ENCODE measurements around the gene IGFLR1.
"Not testable (repeated sequence)": the region's sequence is repeated elsewhere in the genome, so short reads cannot be mapped to it uniquely, and the experiment has no call there.

The IGFLR1 gene

GRCh38 chr19:35739275-35740107 lies 2.8 kb downstream of the IGFLR1 start:
- DNase-seq (ENCODE audit: low spot score), result no peak

- no peak for DNase-seq (ENCODE audit: low spot score)
Observed at GRCh38 chr19:35738887-35739229, 3.4 kb downstream of the IGFLR1 start.

- no peak for DNase-seq (ENCODE audit: low spot score)
Observed at GRCh38 chr19:35738021-35738886, 4.0 kb downstream of the IGFLR1 start.

- DNase-seq (ENCODE audit: low spot score), result peak; percentile 67
Observed at GRCh38 chr19:35736913-35737886, 5.1 kb downstream of the IGFLR1 start.

GRCh38 chr19:35734889-35735288 lies 7.4 kb downstream of the IGFLR1 start:
- DNase-seq (ENCODE audit: low spot score), result no peak

- no peak for DNase-seq (ENCODE audit: low spot score)
Observed at GRCh38 chr19:35734273-35734672, 8.0 kb downstream of the IGFLR1 start.

- DNase-seq (ENCODE audit: low spot score), result no peak
Observed at GRCh38 chr19:35733180-35734125, 8.8 kb downstream of the IGFLR1 start.

- no peak for DNase-seq (ENCODE audit: low spot score)
Observed at GRCh38 chr19:35732540-35733179, 9.6 kb downstream of the IGFLR1 start.

GRCh38 chr19:35731779-35732405 lies 10.4 kb downstream of the IGFLR1 start:
- no peak for DNase-seq (ENCODE audit: low spot score)

- DNase-seq (ENCODE audit: low spot score), result no peak
Observed at GRCh38 chr19:35731353-35731752, 10.9 kb downstream of the IGFLR1 start.

GRCh38 chr19:35730326-35730725 lies 11.9 kb downstream of the IGFLR1 start:
- DNase-seq (ENCODE audit: low spot score), result no peak

GRCh38 chr19:35729763-35730162 lies 12.5 kb downstream of the IGFLR1 start:
- no peak for DNase-seq (ENCODE audit: low spot score)

GRCh38 chr19:35729021-35729420 lies 13.2 kb downstream of the IGFLR1 start:
- no peak for DNase-seq (ENCODE audit: low spot score)

- DNase-seq (ENCODE audit: low spot score), result no peak
Observed at GRCh38 chr19:35727956-35728706, 14.1 kb downstream of the IGFLR1 start.

- DNase-seq (ENCODE audit: low spot score), result no peak
Observed at GRCh38 chr19:35727053-35727955, 14.9 kb downstream of the IGFLR1 start.

- no peak for DNase-seq (ENCODE audit: low spot score)
Observed at GRCh38 chr19:35725216-35725861, 16.9 kb downstream of the IGFLR1 start.

- DNase-seq (ENCODE audit: low spot score), result no peak
Observed at GRCh38 chr19:35724560-35724959, 17.7 kb downstream of the IGFLR1 start.

GRCh38 chr19:35724132-35724531 lies 18.1 kb downstream of the IGFLR1 start:
- DNase-seq (ENCODE audit: low spot score), result not testable (repeated sequence)
